Measurements from ENCODE around the gene BLVRA. TPM values are rescaled to one million over a fixed set of nuclear protein-coding genes. Genes with fewer than 3 reads are reported as not detected.

Gene BLVRA
- total and polyA plus RNA-seq, 2 donors (not counting 1 experiment from before 2014, with no cell fraction given) = 5.4 to 6.9 TPM

GRCh38 chr7:43766564-43766963, 8.1 kb downstream of the BLVRA start:
- no peak overlapping the region for H3K4me3 Mint-ChIP-seq
- CTCF ChIA-PET = no interaction called here
- no peaks in the 10 kb centered on the region for H4K20me1 ChIP-seq (ENCODE audit: control insufficient read depth, insufficient read depth, low read length, poor library complexity, severe bottlenecking)
- ATAC-seq (ENCODE audit: low read depth) (no peak), DNase-seq (no peak)
- H3K27ac ChIP-seq (ENCODE audit: low read length in 2 of 2) = no peak overlapping the region
- H3K27me3 ChIP-seq (replicated peaks in 1 of 4; ENCODE audit: control extremely low read depth in 1 of 4, control insufficient read depth in 3 of 4, insufficient read depth in 4 of 4, low read length in 3 of 4) = no peaks in the 10 kb centered on the region
- H3K4me2 ChIP-seq (replicated peaks; ENCODE audit: low read depth, low read length, poor library complexity, severe bottlenecking) = no peak overlapping the region
- H3K9me3 Mint-ChIP-seq (ENCODE audit: insufficient read depth) = no peaks in the 10 kb centered on the region
- no peaks in the 10 kb centered on the region for H3K27me3 Mint-ChIP-seq
- no peaks in the 10 kb centered on the region for H3K9me3 ChIP-seq (ENCODE audit: control extremely low read depth in 1 of 3, control insufficient read depth in 2 of 3, insufficient read depth in 1 of 3, low read length in 2 of 3)
- 74% methylated on average over 8 of the region's 8 CpGs for WGBS (ENCODE audit: insufficient coverage)
- no peak overlapping the region for H2AFZ ChIP-seq (ENCODE audit: insufficient read depth, low read depth, low read length, poor library complexity, severe bottlenecking)
- no peaks in the 10 kb centered on the region for H3K36me3 ChIP-seq (replicated peaks in 1 of 2; ENCODE audit: control extremely low read depth in 1 of 2, control insufficient read depth in 1 of 2, extremely low read depth in 1 of 2, insufficient read depth in 2 of 2, low read length in 1 of 2)
- peaks cover 9 to 15% of the 10 kb centered on the region in 2 donors for H3K4me1 ChIP-seq (ENCODE audit: control insufficient read depth in 2 of 2, insufficient read depth in 2 of 2, low read length in 2 of 2)
- POLR2A ChIA-PET = no interaction called here
- H3K4me1 Mint-ChIP-seq = peaks cover 25% of the 10 kb centered on the region
- H3K4me3 ChIP-seq (ENCODE audit: control extremely low read depth in 1 of 5, extremely low read depth in 1 of 5, insufficient read depth in 1 of 5, low read depth in 2 of 5, low read length in 4 of 5) = no peak overlapping the region
- TF ChIP-seq EZH2 (IDR thresholded peaks at IDR 0.05; ENCODE audit: borderline replicate concordance, insufficient read depth, low read depth, low read length, poor library complexity, severe bottlenecking) = no peak
- no peak for TF ChIP-seq CTCF (IDR thresholded peaks at IDR 0.05)
- H3K27ac Mint-ChIP-seq = no peak overlapping the region
- H3K9ac ChIP-seq (ENCODE audit: low read length) = no peak overlapping the region
- intact Hi-C loops (cut with micrococcal nuclease) = no loop called here
- H3K79me2 ChIP-seq (ENCODE audit: control insufficient read depth, insufficient read depth, low read length) = no peaks in the 10 kb centered on the region

GRCh38 chr7:43767311-43767710, 8.8 kb downstream of the BLVRA start:
- H3K4me3 ChIP-seq (ENCODE audit: control extremely low read depth in 1 of 5, extremely low read depth in 1 of 5, insufficient read depth in 1 of 5, low read depth in 2 of 5, low read length in 4 of 5) = no peak overlapping the region
- Mint-ChIP-seq H3K27me3 (no peaks in the 10 kb centered on the region), H3K4me1 (peaks cover 22% of the 10 kb centered on the region), H3K27ac (no peak overlapping the region), H3K4me3 (no peak overlapping the region), H3K9me3 (ENCODE audit: insufficient read depth) (no peaks in the 10 kb centered on the region)
- H3K9me3 ChIP-seq (ENCODE audit: control extremely low read depth in 1 of 3, control insufficient read depth in 2 of 3, insufficient read depth in 1 of 3, low read length in 2 of 3) = no peaks in the 10 kb centered on the region
- H3K4me1 ChIP-seq (ENCODE audit: control insufficient read depth in 2 of 2, insufficient read depth in 2 of 2, low read length in 2 of 2) = peaks cover 9 to 15% of the 10 kb centered on the region in 2 donors
- intact Hi-C loops (cut with micrococcal nuclease) = no loop called here
- no peak overlapping the region for H2AFZ ChIP-seq (ENCODE audit: insufficient read depth, low read depth, low read length, poor library complexity, severe bottlenecking)
- POLR2A ChIA-PET = no interaction called here
- TF ChIP-seq CTCF (IDR thresholded peaks at IDR 0.05) (no peak), EZH2 (IDR thresholded peaks at IDR 0.05; ENCODE audit: borderline replicate concordance, insufficient read depth, low read depth, low read length, poor library complexity, severe bottlenecking) (no peak)
- ATAC-seq (ENCODE audit: low read depth) = no peak
- H3K27ac ChIP-seq (ENCODE audit: low read length in 2 of 2) = no peak overlapping the region
- H3K36me3 ChIP-seq (replicated peaks in 1 of 2; ENCODE audit: control extremely low read depth in 1 of 2, control insufficient read depth in 1 of 2, extremely low read depth in 1 of 2, insufficient read depth in 2 of 2, low read length in 1 of 2) = no peaks in the 10 kb centered on the region
- 98% methylated on average over 7 of the region's 8 CpGs for WGBS (ENCODE audit: insufficient coverage)
- H3K79me2 ChIP-seq (ENCODE audit: control insufficient read depth, insufficient read depth, low read length) = no peaks in the 10 kb centered on the region
- no peak for DNase-seq
- H3K27me3 ChIP-seq (replicated peaks in 1 of 4; ENCODE audit: control extremely low read depth in 1 of 4, control insufficient read depth in 3 of 4, insufficient read depth in 4 of 4, low read length in 3 of 4) = no peaks in the 10 kb centered on the region
- no peak overlapping the region for H3K9ac ChIP-seq (ENCODE audit: low read length)
- H4K20me1 ChIP-seq (ENCODE audit: control insufficient read depth, insufficient read depth, low read length, poor library complexity, severe bottlenecking) = no peaks in the 10 kb centered on the region
- CTCF ChIA-PET = interaction anchor here (1.2 kb wide), 1 partner anchor 8 kb away, joined by 3 read pairs; no protein-coding TSS in a partner anchor
- no peak overlapping the region for H3K4me2 ChIP-seq (replicated peaks; ENCODE audit: low read depth, low read length, poor library complexity, severe bottlenecking)

All from B cell (primary cell).